Stimulated activated CD8-positive, alpha-beta memory T cell treated with anti-CD3 and anti-CD28 coated beads, Interleukin-4, amount 100 ng/mL, for 24 hours (primary cell): ENCODE measurements around the gene SLIT3.

ENCODE experiments used
- DNase-seq: peaks from one replicate; pipeline ENCODE4 v3.0.0-alpha.2; 2020; ENCODE audit warnings: low read depth

The SLIT3 gene

GRCh38 chr5:169029037-169029436, 271.9 kb downstream of the SLIT3 start:
- no peak for DNase-seq

- no peak for DNase-seq
These were observed 273.4 kb downstream of the SLIT3 start for GRCh38 chr5:169027501-169028061.

- DNase-seq, result no peak
These were observed 275.4 kb downstream of the SLIT3 start for GRCh38 chr5:169025491-169025890.

GRCh38 chr5:169024421-169024820, 276.5 kb downstream of the SLIT3 start:
- DNase-seq, result no peak

- DNase-seq, result no peak
These were observed 278.2 kb downstream of the SLIT3 start for GRCh38 chr5:169022718-169023117.

- no peak for DNase-seq
These were observed 280.8 kb downstream of the SLIT3 start for GRCh38 chr5:169020102-169020501.

GRCh38 chr5:169018925-169019324, 282.0 kb downstream of the SLIT3 start:
- DNase-seq, result no peak

- no peak for DNase-seq
These were observed 284.9 kb downstream of the SLIT3 start for GRCh38 chr5:169015991-169016390.

GRCh38 chr5:169013846-169014245, 287.1 kb downstream of the SLIT3 start:
- DNase-seq, result no peak

- DNase-seq, result no peak
These were observed 287.7 kb downstream of the SLIT3 start for GRCh38 chr5:169013208-169013728.

- no peak for DNase-seq
These were observed 288.5 kb downstream of the SLIT3 start for GRCh38 chr5:169012450-169012849.

- DNase-seq, result no peak
These were observed 289.5 kb downstream of the SLIT3 start for GRCh38 chr5:169011451-169011850.

- DNase-seq, result no peak
These were observed 289.9 kb downstream of the SLIT3 start for GRCh38 chr5:169011009-169011408.

- DNase-seq, result no peak
These were observed 291.8 kb downstream of the SLIT3 start for GRCh38 chr5:169009123-169009522.

- no peak for DNase-seq
These were observed 293.8 kb downstream of the SLIT3 start for GRCh38 chr5:169006842-169007790.

- no peak for DNase-seq
These were observed 296.4 kb downstream of the SLIT3 start for GRCh38 chr5:169004551-169004950.

- no peak for DNase-seq
These were observed 297.0 kb downstream of the SLIT3 start for GRCh38 chr5:169003721-169004541.

- DNase-seq, result no peak
These were observed 297.9 kb downstream of the SLIT3 start for GRCh38 chr5:169002953-169003555.

- no peak for DNase-seq
These were observed 299.5 kb downstream of the SLIT3 start for GRCh38 chr5:169001394-169001793.

GRCh38 chr5:168995024-168995423, 305.9 kb downstream of the SLIT3 start:
- DNase-seq, result no peak

GRCh38 chr5:168992687-168993086, 308.3 kb downstream of the SLIT3 start:
- no peak for DNase-seq

- DNase-seq, result no peak
These were observed 308.9 kb downstream of the SLIT3 start for GRCh38 chr5:168992016-168992415.
